ENCODE data around the gene ADK. TPM values are rescaled to one million over a fixed set of nuclear protein-coding genes. Genes with fewer than 3 reads are reported as not detected.

ADK gene
- total RNA-seq, 1 donor from 2014 or later, result 28.5 TPM

DNA sequence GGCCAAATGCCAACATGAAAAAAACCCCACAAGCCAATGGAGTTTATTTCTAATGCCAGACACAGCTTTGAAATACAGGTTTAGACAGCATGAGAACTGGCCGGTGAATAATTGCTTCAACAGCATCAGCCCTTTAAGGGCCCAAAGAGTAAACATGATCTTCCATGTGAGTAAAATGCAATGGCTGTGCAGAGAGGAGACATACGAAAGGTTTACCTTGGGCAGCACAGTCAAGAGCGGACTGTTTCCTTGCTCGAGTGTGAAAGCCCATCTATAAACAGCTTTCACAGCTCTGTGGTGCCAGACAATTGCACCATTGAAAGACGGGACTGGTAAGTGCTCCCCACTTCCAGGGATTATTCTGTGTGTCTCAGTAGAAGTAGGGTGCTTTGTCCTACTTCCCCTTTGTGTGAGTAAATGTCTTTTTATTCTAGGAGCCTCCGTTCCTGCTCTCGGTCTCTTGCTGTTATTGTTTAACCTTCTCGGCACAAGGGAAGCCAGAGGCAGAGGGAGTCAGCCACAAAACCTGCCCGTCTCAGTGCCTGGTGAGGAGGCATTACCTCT lies 597.5 kb downstream of the ADK start:
- TF ChIP-seq, protein P1, sequence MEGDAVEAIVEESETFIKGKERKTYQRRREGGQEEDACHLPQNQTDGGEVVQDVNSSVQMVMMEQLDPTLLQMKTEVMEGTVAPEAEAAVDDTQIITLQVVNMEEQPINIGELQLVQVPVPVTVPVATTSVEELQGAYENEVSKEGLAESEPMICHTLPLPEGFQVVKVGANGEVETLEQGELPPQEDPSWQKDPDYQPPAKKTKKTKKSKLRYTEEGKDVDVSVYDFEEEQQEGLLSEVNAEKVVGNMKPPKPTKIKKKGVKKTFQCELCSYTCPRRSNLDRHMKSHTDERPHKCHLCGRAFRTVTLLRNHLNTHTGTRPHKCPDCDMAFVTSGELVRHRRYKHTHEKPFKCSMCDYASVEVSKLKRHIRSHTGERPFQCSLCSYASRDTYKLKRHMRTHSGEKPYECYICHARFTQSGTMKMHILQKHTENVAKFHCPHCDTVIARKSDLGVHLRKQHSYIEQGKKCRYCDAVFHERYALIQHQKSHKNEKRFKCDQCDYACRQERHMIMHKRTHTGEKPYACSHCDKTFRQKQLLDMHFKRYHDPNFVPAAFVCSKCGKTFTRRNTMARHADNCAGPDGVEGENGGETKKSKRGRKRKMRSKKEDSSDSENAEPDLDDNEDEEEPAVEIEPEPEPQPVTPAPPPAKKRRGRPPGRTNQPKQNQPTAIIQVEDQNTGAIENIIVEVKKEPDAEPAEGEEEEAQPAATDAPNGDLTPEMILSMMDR (conservative IDR thresholded peaks at IDR 0.05), result no peak
- no peak for DNase-seq (ENCODE audit: extremely low spot score, unreplicated experiment)
- H3K9me3 Mint-ChIP-seq, result no peaks in the 10 kb centered on the region
- H3K4me1 Mint-ChIP-seq (ENCODE audit: unreplicated experiment), result peaks cover 12% of the 10 kb centered on the region
- no peak overlapping the region for H3K27ac Mint-ChIP-seq
- H3K36me3 Mint-ChIP-seq, result no peaks in the 10 kb centered on the region
- H3K27me3 Mint-ChIP-seq, result no peaks in the 10 kb centered on the region
- H3K4me3 Mint-ChIP-seq, result no peak overlapping the region

DNA sequence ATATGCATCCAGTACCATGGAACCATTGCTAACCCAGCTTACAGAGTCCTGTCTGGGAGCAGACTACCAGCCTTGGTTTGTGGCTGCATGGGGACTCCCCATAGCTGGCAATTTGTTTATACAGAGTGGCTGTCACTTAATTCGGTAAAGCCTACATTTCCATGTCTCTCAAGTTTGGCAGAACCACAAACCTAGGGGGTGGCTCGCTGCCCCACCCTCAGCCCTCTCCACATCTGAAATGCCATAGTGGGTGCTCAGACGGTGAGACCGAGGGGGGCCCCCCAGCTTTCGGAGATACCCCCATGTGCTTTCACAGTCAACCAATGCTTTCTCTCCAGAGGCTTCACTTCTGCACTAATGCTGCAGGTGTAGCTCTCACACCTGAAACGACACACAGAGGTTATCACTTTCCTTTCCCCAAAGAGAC lies 599.8 kb downstream of the ADK start:
- H3K36me3 Mint-ChIP-seq, result no peaks in the 10 kb centered on the region
- H3K9me3 Mint-ChIP-seq, result no peaks in the 10 kb centered on the region
- H3K4me3 Mint-ChIP-seq, result no peak overlapping the region
- peaks cover 22% of the 10 kb centered on the region for H3K4me1 Mint-ChIP-seq (ENCODE audit: unreplicated experiment)
- TF ChIP-seq, protein P1 (conservative IDR thresholded peaks at IDR 0.05), result no peak
- no peak overlapping the region for H3K27ac Mint-ChIP-seq
- no peaks in the 10 kb centered on the region for H3K27me3 Mint-ChIP-seq
- DNase-seq (ENCODE audit: extremely low spot score, unreplicated experiment), result peak; percentile 27

DNA sequence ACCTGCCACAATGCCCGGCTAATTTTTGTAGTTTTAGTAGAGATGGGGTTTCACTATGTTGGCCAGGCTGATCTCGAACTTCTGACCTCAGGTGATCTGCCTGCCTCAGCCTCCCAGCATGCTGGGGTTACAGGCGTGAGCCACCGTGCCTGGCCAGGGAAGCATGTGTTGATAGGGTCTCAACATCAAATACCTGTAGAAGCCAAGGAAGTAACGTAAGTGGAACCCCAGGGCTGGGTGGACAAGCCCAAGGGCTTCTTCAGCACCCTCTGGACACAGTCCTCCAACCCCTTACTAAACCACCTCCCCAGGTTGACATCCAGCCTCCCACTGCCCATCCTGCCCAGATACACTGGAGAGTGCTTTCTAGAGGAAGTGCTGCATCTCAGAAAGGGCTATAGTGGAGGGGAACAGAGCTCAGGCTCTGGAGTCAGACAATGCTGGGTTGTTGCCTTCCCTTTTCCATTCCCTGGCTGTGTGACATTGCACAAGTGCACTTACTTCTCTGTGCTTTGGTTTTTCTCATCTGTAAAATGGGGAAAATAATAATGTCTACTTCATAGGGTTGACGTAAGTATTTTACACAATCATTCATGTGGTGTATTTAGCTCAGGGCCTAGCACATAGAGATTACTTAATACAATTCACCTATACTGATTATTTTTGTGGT lies 601.5 kb downstream of the ADK start:
- Mint-ChIP-seq H3K27me3 (no peaks in the 10 kb centered on the region), H3K36me3 (no peaks in the 10 kb centered on the region), H3K9me3 (no peaks in the 10 kb centered on the region), H3K27ac (no peak overlapping the region), H3K4me1 (ENCODE audit: unreplicated experiment) (peaks cover 22% of the 10 kb centered on the region), H3K4me3 (no peak overlapping the region)
- TF ChIP-seq, protein P1 (conservative IDR thresholded peaks at IDR 0.05), result no peak
- DNase-seq (ENCODE audit: extremely low spot score, unreplicated experiment), result no peak

DNA sequence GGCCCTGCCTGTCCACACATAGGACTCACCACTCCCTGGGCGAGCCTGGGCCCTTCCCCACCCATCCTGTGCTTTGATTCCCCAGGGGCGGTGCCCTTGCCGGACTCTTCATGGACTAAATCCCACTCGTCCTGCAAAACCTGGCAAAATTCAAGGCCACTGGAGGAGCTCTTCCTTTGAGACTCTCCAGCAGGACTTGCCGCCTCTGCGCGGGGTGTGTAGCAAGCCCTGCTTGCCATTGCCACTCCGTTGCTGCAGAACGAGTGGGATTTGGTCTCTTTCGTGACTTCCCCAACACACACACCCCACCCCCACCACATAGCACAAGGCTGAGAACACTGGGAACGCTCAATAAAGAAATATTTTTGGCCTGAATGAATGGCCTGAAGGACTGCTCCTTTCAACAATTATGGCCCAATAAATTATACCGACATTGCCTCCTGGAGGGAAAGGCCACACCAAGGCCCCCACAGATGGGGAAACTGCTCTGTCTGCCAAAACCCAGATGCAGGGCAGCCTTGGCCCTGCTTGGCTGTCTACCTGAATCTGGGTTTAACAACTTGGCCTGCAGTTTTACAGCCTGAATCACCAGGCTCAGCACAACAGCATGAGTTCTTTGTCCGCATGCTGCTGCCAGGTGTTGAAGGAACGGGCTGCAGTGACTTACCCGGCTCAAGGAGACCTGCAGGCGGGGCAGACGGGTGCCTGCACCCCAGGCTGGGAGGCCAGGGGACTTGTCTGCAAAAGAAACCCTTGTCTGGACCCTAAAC lies 602.6 kb downstream of the ADK start:
- no peaks in the 10 kb centered on the region for H3K27me3 Mint-ChIP-seq
- no peaks in the 10 kb centered on the region for H3K36me3 Mint-ChIP-seq
- H3K27ac Mint-ChIP-seq, result no peak overlapping the region
- H3K4me1 Mint-ChIP-seq (ENCODE audit: unreplicated experiment), result peaks cover 16% of the 10 kb centered on the region
- TF ChIP-seq, protein P1 (conservative IDR thresholded peaks at IDR 0.05), result no peak
- H3K4me3 Mint-ChIP-seq, result no peak overlapping the region
- DNase-seq (ENCODE audit: extremely low spot score, unreplicated experiment), result no peak
- no peaks in the 10 kb centered on the region for H3K9me3 Mint-ChIP-seq

DNA sequence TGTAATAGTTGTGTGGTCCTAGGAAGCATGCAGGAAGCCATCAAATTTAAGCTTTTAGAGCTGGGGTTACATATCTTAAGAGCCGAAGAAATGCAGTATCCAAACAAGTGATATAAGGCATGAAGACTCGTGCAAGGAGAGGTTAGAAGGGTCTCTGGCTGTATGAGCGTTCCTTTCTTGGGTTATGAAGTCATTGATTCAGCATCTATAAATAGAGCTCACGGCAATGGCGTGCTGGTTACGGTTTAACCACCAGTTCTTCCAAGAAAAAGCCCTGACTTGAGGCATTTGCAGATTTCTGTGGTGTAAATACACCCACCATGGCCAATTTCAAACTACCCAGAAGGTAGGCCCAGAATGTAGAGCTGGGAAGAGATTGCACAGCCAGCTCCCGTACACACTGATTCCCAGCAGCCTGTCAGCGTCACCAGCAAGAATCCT lies 603.4 kb downstream of the ADK start:
- TF ChIP-seq, protein P1 (conservative IDR thresholded peaks at IDR 0.05), result no peak
- DNase-seq (ENCODE audit: extremely low spot score, unreplicated experiment), result no peak
- H3K27me3 Mint-ChIP-seq, result no peaks in the 10 kb centered on the region
- peaks cover 13% of the 10 kb centered on the region for H3K4me1 Mint-ChIP-seq (ENCODE audit: unreplicated experiment)
- no peak overlapping the region for H3K4me3 Mint-ChIP-seq
- H3K27ac Mint-ChIP-seq, result no peak overlapping the region
- no peaks in the 10 kb centered on the region for H3K36me3 Mint-ChIP-seq
- no peaks in the 10 kb centered on the region for H3K9me3 Mint-ChIP-seq
